Activated naive CD8-positive, alpha-beta T cell (primary cell): ENCODE data around the gene CCDC15.

Experiments used
- H3K27ac Mint-ChIP-seq: one replicate; pipeline ENCODE4 v1.8.0; 2021; ENCODE audit warnings: mixed read lengths
- H3K27me3 Mint-ChIP-seq: one replicate; pipeline ENCODE4 v1.8.0; 2021; ENCODE audit warnings: mixed read lengths
- H3K36me3 Mint-ChIP-seq: one replicate; pipeline ENCODE4 v1.8.0; 2021; ENCODE audit warnings: mixed read lengths
- H3K4me1 Mint-ChIP-seq: one replicate; pipeline ENCODE4 v1.8.0; 2021; ENCODE audit warnings: low read depth, mixed read lengths
- H3K4me3 Mint-ChIP-seq: one replicate; pipeline ENCODE4 v1.8.0; 2021; ENCODE audit warnings: mild to moderate bottlenecking, mixed read lengths
- H3K9me3 Mint-ChIP-seq: one replicate; pipeline ENCODE4 v1.8.0; 2021; ENCODE audit warnings: low read depth, mixed read lengths

CCDC15 gene

GRCh38 chr11:125074511-125075241 lies 120.7 kb downstream of the CCDC15 start:
- peaks cover 3% of the 10 kb centered on the region for H3K27me3 Mint-ChIP-seq
- no peak overlapping the region for H3K27ac Mint-ChIP-seq
- H3K9me3 Mint-ChIP-seq = no peaks in the 10 kb centered on the region
- H3K4me3 Mint-ChIP-seq = no peak overlapping the region
- no peaks in the 10 kb centered on the region for H3K4me1 Mint-ChIP-seq
- H3K36me3 Mint-ChIP-seq = no peaks in the 10 kb centered on the region

DNA sequence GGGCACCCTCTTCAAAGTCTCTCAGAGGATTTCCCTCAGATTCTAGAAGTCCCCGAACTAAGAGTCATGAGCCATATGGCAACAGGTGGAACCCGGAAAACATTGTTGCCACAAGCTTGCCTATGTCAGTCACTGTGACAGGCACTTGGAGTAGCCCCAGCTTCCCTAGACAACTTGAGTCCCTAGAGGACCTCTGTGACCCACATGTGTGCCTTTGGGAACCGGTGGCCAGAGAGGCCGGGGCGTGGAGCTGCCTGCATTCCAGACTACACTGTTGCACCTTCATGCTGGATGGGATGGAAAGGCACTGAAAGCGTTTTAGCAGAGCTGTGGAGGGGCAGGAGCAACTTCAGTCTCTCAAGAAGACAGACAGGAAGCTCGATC lies 121.2 kb downstream of the CCDC15 start:
- H3K36me3 Mint-ChIP-seq = no peaks in the 10 kb centered on the region
- no peaks in the 10 kb centered on the region for H3K4me1 Mint-ChIP-seq
- H3K27ac Mint-ChIP-seq = no peak overlapping the region

DNA sequence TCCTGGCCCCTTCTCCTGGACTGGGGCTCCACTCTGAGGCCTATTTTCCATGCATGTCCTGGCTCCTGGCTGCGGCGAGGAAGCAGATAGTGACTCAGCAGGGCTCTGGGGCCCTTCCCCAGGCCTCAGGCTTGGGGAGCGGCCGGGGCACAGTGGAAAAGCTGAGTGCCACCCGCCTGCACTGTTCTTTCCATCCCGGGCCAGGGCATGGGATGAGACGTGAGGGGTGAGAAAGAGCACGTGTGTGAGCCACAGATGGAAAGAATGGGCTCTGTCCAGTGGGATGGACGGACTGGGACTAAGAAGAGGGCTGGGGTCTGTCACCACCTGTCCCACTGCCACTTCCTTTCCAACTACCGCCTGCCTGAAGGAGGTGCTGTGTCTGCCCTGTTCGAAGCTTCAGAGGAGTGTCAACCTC lies 121.9 kb downstream of the CCDC15 start:
- Mint-ChIP-seq H3K9me3 (no peaks in the 10 kb centered on the region), H3K27ac (no peak overlapping the region), H3K4me3 (no peak overlapping the region), H3K4me1 (no peaks in the 10 kb centered on the region), H3K36me3 (no peaks in the 10 kb centered on the region), H3K27me3 (peaks cover 3% of the 10 kb centered on the region)

More for the DNA sequence above, 121.2 kb downstream of the CCDC15 start:
- H3K4me3 Mint-ChIP-seq = no peak overlapping the region
- H3K27me3 Mint-ChIP-seq = peaks cover 3% of the 10 kb centered on the region
- H3K9me3 Mint-ChIP-seq = no peaks in the 10 kb centered on the region

- Mint-ChIP-seq H3K36me3 (no peaks in the 10 kb centered on the region), H3K4me3 (no peak overlapping the region), H3K9me3 (no peaks in the 10 kb centered on the region), H3K4me1 (no peaks in the 10 kb centered on the region), H3K27ac (no peak overlapping the region), H3K27me3 (peaks cover 3% of the 10 kb centered on the region)
Observed at GRCh38 chr11:125076378-125076945, 122.5 kb downstream of the CCDC15 start.

GRCh38 chr11:125078016-125078415 lies 124.0 kb downstream of the CCDC15 start:
- no peak overlapping the region for H3K27ac Mint-ChIP-seq
- no peaks in the 10 kb centered on the region for H3K4me1 Mint-ChIP-seq
- H3K27me3 Mint-ChIP-seq = peaks cover 2% of the 10 kb centered on the region
- no peaks in the 10 kb centered on the region for H3K9me3 Mint-ChIP-seq
- no peaks in the 10 kb centered on the region for H3K36me3 Mint-ChIP-seq
- no peak overlapping the region for H3K4me3 Mint-ChIP-seq

- no peaks in the 10 kb centered on the region for H3K4me1 Mint-ChIP-seq
- H3K9me3 Mint-ChIP-seq = no peaks in the 10 kb centered on the region
- H3K27ac Mint-ChIP-seq = no peak overlapping the region
- H3K4me3 Mint-ChIP-seq = no peak overlapping the region
- H3K36me3 Mint-ChIP-seq = no peaks in the 10 kb centered on the region
- peaks cover 2% of the 10 kb centered on the region for H3K27me3 Mint-ChIP-seq
Observed at GRCh38 chr11:125078516-125079140, 124.6 kb downstream of the CCDC15 start.

- no peak overlapping the region for H3K4me3 Mint-ChIP-seq
- no peaks in the 10 kb centered on the region for H3K4me1 Mint-ChIP-seq
- no peaks in the 10 kb centered on the region for H3K9me3 Mint-ChIP-seq
- no peak overlapping the region for H3K27ac Mint-ChIP-seq
- peaks cover 2% of the 10 kb centered on the region for H3K27me3 Mint-ChIP-seq
- no peaks in the 10 kb centered on the region for H3K36me3 Mint-ChIP-seq
Observed at GRCh38 chr11:125079151-125079877, 125.3 kb downstream of the CCDC15 start.

DNA sequence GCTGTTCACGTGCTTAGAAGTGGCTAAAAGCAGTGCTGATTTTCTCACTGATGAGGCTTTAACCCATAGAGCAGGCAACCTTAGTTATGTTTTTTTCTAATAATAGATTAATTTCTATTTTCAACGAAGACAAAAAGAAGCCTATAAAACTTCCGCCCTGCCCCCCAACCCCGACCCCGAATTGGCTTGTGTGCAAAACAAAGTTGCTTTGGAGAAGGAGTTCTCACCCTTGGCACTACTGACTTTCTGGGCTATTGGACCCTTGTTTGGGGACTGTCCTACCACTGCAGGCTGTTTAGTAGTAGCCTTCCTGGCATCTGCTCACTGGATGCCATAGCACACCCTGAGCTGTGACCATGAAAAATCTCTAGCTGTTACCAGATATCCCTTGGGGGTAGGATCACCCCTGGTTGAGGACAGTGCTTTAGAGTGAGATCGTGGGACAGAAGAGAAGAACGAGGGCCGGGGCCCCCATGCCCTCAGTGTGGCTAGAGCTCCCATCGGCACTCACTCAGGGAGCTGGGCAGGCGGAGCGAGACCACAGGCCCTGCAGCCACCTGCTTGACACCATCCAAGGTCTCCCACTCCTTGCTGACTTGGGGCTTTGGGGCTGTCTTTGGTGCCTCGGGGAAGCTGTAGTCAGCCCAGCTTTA lies 126.0 kb downstream of the CCDC15 start:
- Mint-ChIP-seq H3K27me3 (peaks cover 2% of the 10 kb centered on the region), H3K9me3 (no peaks in the 10 kb centered on the region), H3K36me3 (no peaks in the 10 kb centered on the region), H3K4me1 (no peaks in the 10 kb centered on the region), H3K27ac (no peak overlapping the region), H3K4me3 (no peak overlapping the region)

DNA sequence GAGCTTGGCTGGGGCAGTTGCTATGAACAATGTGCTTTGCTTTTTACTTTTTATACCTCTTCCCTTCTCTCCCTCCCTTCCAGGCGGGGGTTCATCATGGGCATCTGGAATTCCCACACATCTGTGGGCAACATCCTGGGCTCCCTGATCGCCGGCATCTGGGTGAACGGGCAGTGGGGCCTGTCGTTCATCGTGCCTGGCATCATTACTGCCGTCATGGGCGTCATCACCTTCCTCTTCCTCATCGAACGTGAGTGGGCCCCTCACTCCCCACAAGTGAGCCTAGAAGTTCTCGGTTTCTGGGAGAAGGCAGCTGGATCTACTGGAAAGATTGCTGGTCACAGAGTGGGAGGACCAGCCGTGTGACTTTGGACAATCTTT lies 126.5 kb downstream of the CCDC15 start:
- Mint-ChIP-seq H3K27me3 (peaks cover 2% of the 10 kb centered on the region), H3K9me3 (no peaks in the 10 kb centered on the region), H3K36me3 (no peaks in the 10 kb centered on the region), H3K27ac (no peak overlapping the region), H3K4me1 (no peaks in the 10 kb centered on the region), H3K4me3 (no peak overlapping the region)

GRCh38 chr11:125081098-125081798 lies 127.2 kb downstream of the CCDC15 start:
- Mint-ChIP-seq H3K9me3 (no peaks in the 10 kb centered on the region), H3K36me3 (no peaks in the 10 kb centered on the region), H3K27me3 (peaks cover 2% of the 10 kb centered on the region), H3K27ac (no peak overlapping the region), H3K4me3 (no peak overlapping the region), H3K4me1 (no peaks in the 10 kb centered on the region)

DNA sequence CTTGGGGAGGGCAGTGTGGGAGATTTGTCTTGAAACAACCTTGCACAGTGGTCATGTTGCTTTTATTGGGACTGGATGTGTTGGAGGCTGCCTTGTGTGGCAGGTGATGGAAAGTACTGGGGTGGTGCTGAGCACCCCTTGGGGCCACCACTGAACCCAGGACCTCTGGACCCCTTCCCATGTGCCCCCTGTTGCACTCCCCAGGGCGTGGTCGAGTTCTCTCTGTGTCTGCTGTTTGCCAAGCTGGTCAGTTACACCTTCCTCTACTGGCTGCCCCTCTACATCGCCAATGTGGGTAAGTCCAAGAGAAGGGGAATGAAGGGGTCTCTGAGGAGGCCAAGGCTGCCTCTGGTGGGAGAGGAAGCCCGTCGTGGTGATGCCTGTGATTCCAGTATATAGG lies 128.0 kb downstream of the CCDC15 start:
- no peaks in the 10 kb centered on the region for H3K4me1 Mint-ChIP-seq
- H3K27ac Mint-ChIP-seq = no peak overlapping the region
- no peak overlapping the region for H3K4me3 Mint-ChIP-seq
- no peaks in the 10 kb centered on the region for H3K9me3 Mint-ChIP-seq
- peaks cover 2% of the 10 kb centered on the region for H3K27me3 Mint-ChIP-seq
- H3K36me3 Mint-ChIP-seq = no peaks in the 10 kb centered on the region

DNA sequence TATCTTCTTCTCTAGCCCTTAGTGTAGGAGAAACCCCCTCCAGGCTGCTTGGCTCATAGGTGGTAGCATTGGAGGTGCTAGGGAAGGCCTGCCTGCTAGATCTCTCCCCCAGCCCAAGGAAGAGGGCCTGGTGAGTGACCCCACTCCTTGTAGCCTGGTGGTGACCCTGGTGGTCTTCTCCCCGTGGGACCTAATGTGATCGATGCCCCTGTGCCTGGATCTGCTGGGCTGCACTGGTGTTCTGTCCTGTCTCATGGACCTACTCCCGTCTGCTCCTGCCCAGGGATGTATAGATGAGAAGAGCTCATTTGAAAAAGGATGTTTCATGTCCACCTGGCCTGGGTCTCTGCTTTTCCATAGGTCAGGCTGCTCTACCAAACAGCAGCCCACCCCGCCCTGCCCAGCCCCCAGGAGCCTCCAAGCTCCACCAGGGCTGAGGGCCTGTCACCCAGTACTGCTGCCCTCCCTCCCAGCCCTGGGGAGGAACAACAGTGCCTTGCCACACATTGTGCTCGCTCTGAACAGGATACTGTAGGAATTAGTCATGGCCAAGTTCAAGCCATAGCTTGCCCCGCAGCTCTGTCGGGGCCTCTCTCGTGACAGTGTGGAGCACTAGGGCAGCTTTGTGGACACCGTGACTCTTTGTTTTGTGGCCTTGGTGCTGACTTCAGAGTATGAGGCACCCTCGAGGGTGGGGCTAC lies 128.8 kb downstream of the CCDC15 start:
- H3K4me1 Mint-ChIP-seq = no peaks in the 10 kb centered on the region
- no peaks in the 10 kb centered on the region for H3K9me3 Mint-ChIP-seq
- no peaks in the 10 kb centered on the region for H3K36me3 Mint-ChIP-seq
- no peaks in the 10 kb centered on the region for H3K27me3 Mint-ChIP-seq
- no peak overlapping the region for H3K27ac Mint-ChIP-seq
- H3K4me3 Mint-ChIP-seq = no peak overlapping the region

GRCh38 chr11:125083312-125084056 lies 129.5 kb downstream of the CCDC15 start:
- no peaks in the 10 kb centered on the region for H3K27me3 Mint-ChIP-seq
- H3K27ac Mint-ChIP-seq = no peak overlapping the region
- H3K36me3 Mint-ChIP-seq = no peaks in the 10 kb centered on the region
- no peaks in the 10 kb centered on the region for H3K4me1 Mint-ChIP-seq
- no peaks in the 10 kb centered on the region for H3K9me3 Mint-ChIP-seq
- H3K4me3 Mint-ChIP-seq = no peak overlapping the region
